Peyer's patch (tissue), 4 donors: ENCODE data around the gene AP1S1.

Experiments
- POLR2A ChIP-seq, 2 donors: fragments of 450-650 bp; IDR thresholded peaks; one replicate each; pipeline ENCODE4 v1.5.1; 2017; ENCODE audit warnings: antibody characterized with exemption in 2 of 2, mild to moderate bottlenecking in 2 of 2, moderate library complexity in 2 of 2
- TF ChIP-seq, protein P1 (sequence below), 6 experiments: fragments of 450-650 bp in 4 of 6; fragments of 200-600 bp in 2 of 6; sonication (generic) in 1 of 6; IDR thresholded peaks; one replicate each; pipeline ENCODE4 v1.5.1; 2017 to 2019; ENCODE audit warnings: antibody characterized with exemption in 6 of 6, mild to moderate bottlenecking in 3 of 6, moderate library complexity in 1 of 6

DNA sequence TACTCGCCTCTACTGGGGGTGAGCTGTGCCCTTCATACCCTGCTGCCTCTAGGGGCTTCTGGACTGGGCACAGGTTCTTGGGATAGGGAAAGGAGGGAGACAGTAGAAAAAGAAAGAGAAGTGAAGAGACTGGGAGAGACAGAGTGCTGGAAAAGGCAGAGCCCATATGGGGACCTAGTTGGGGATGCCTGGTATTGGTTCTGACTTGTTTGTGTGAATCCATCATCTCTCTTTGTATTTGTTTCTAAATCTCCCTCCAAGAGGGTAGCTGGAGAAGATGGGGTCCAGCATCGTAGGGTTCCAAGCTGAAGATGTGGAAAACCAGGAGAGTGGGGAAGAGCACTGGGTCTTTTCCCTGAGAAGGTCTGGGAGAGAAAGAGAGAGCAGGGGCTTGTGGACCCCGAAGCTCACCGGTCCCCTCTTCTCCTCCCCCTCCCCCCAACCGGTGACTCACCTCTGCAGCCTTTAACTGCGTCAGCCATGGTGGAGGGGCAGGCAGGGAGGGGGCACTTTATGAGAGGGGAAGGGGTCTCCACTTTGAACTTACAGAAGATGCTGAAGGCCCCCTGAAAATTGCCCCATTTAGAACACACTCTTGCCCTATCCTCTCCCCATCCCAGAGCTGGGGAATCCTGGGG lies 14.3 kb downstream of the AP1S1 start:
- TF ChIP-seq, protein P1, sequence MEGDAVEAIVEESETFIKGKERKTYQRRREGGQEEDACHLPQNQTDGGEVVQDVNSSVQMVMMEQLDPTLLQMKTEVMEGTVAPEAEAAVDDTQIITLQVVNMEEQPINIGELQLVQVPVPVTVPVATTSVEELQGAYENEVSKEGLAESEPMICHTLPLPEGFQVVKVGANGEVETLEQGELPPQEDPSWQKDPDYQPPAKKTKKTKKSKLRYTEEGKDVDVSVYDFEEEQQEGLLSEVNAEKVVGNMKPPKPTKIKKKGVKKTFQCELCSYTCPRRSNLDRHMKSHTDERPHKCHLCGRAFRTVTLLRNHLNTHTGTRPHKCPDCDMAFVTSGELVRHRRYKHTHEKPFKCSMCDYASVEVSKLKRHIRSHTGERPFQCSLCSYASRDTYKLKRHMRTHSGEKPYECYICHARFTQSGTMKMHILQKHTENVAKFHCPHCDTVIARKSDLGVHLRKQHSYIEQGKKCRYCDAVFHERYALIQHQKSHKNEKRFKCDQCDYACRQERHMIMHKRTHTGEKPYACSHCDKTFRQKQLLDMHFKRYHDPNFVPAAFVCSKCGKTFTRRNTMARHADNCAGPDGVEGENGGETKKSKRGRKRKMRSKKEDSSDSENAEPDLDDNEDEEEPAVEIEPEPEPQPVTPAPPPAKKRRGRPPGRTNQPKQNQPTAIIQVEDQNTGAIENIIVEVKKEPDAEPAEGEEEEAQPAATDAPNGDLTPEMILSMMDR (IDR thresholded peaks at IDR 0.05) = no peak
- TF ChIP-seq POLR2A (IDR thresholded peaks at IDR 0.05) = no peak
